Inferior parietal cortex (tissue), 1 donor: ENCODE data around the gene ZFHX2.
"Not testable (repeated sequence)": the region's sequence is repeated elsewhere in the genome, so short reads cannot be mapped to it uniquely, and the experiment has no call there.

Experiments
- DNase-seq: peaks from one replicate; pipeline ENCODE4 v3.0.0-alpha.2; 2016; ENCODE audit errors: extremely low spot score

The ZFHX2 gene

DNA sequence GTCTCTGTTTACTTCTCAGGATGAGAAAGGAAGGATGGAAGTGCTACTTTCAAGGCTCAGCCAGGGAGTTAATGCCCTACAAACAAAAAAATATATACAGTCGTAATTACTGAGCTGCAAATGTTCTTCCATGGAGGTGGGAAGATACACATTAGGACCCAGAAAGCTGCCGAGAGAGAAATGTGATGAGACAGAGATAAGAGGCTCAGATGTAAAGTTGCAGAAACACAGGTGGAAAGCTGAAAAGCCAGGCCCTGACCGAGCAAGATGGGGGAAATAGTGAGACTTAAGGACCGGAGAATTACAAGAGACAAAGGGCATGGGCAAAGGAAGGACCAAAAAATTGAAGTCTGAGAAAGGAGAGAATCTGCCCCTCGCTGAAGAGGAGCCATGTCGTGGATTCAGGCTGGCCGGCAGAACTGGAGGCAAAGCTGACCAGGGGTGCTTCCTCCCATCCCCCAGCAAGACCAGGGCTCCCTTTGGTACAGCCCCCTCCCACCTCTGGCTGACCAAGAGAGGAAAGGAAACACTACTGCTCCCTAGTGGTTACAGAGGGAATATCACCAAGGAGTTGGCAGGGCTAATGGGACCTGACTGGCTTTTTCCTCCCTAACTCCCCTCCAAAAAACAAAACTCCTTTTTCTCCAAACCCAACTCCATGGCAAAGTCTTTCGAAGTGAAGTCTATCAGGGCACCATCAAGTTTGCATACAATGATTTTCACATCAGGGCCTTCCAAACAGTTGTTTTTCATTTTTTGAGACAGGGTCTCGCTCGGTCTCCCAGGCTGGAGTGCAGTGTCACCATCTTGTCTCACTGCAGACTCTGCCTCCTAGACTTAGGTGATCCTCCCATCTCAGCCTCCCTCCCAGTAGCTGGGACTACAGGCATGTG, 12.1 kb downstream of the ZFHX2 start:
- peak; percentile 85 for DNase-seq

DNA sequence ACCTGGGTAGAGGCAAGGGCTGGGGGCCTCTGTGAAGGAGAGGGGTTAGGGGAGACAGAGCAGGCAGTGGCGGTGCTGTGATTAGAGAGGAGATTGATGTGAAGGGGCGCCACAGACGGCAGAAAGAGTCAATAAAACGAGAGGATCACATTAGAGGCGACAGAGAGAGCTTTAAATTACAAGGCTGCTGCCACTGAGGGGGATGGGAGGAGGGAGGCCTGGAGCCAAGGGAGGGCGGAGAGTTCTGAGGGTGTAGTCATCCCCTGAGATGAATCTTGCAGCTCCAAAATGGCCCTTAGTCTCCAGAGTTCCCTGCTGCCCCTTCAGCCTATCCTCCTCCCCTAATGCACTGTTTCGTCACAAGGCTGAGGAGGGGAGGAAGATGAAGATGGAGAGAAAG, 12.8 kb downstream of the ZFHX2 start:
- no peak for DNase-seq

DNA sequence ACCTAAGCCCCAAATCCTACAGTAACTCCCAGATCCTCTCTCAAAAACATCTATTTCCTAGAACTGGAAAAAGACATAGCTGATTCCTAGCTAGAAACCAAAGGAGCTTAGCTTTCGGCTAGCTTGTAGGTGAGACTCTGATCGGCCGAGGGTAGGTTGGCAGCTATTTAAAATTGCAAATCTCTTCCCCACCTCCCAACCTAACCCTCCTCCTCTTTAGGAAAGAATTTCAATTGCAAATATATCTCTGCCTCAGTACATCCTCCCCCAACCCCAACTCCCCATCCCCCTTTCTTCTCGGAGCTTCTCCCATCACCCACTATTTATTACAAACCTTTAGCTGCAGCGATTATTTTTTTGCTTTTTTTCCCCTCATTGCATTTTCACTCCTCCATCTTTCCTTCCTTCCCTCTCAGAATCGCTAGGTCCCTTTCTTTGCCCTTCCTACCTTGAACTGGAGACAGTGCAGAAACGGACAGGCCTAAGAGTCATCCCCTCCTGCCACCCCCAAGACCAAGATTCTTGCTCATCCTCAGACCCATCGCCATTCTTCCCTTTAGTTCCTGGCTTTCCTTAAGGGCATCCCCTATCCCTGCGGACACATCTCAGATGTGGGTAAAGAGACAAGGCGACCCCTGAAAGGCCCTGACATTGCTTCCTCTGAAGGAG, 13.4 kb downstream of the ZFHX2 start:
- no peak for DNase-seq

DNA sequence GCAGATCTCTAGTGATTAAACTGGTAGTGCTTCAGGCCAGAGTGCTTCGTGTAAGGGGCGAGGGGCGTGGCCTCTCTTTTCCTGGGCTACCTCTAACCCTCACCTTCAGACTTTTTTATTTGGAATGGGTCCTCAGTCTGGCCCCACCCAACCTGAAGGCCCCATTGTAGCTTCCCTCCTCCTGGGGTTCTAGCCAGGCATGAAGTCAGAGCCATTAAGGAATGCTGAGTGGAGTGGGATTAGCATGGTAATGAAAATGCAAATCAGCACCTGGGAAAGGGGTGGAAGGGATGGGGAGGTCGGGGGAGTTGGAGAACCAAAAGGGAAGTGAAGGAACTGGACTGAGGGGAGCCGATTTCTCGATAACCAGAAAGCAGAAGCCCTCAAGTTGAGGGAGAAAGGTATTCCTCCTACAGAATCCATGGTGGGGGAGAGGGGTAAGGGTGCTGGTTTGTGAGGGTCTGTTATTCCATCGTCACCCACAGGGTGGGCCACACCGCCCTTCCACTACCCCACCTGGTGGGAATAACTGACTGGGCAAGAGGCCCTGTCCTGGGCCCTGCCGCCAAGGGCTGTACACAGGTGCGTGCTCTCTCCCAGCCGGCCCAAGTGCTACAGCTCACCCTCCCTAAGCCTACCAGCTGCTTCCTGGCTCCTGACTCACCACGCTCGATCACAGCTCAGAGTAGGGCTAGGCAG, 14.1 kb downstream of the ZFHX2 start:
- no peak for DNase-seq

DNA sequence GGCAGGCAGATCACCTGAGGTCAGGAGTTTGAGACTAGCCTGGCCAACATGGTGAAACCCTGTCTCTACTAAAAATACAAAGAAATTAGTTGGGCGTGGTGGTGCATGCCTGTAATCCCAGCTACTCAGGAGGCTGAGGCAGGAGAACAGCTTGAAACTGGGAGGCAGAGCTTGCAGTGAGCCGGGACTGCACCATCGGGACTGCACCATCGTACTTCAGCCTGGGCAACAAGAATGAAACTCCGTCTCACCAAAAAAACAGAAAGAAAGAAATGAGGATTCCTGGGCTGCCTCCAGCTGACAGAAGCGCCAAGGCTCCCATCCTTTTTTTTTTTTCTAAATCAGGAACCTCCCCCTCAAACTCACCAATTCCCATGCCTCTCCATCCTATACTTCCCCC, 14.7 kb downstream of the ZFHX2 start:
- not testable (repeated sequence) for DNase-seq

DNA sequence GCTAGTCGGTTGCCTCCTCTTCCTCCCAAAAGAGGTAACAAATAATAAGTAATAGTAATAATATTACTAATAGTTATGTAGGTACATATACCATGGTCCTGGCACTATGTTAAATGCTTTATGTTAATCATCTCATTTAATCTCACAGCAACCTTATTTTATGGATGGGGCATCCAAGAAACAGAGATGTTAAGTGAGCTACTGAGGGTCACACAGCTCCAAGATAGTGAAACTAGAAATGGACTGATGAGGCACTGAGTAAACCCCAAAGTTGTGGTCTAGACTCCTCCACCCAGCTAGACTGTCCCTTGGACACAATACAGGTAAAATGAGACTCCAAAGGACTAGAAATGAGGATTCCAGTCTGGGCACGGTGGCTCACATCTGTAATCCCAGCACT, 15.1 kb downstream of the ZFHX2 start:
- no peak for DNase-seq

DNA sequence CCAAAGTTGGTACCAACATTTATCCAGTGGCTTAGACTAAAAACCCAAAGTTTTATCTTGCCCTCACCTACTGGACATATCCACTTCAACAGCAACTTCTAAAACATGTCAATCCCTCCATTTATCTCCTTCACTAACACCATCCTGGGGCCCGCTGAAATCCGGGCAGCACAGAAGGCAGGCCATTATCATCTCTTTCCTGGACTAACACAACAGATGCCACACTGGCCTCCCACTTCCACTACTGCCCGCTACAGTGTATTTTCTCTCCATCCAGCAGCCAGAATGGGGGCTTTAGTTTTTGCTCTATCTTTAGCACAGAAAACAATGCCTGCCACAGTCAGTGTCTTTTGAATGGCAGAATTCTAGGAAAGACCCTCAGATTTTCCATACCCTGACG, 15.6 kb downstream of the ZFHX2 start:
- no peak for DNase-seq

DNA sequence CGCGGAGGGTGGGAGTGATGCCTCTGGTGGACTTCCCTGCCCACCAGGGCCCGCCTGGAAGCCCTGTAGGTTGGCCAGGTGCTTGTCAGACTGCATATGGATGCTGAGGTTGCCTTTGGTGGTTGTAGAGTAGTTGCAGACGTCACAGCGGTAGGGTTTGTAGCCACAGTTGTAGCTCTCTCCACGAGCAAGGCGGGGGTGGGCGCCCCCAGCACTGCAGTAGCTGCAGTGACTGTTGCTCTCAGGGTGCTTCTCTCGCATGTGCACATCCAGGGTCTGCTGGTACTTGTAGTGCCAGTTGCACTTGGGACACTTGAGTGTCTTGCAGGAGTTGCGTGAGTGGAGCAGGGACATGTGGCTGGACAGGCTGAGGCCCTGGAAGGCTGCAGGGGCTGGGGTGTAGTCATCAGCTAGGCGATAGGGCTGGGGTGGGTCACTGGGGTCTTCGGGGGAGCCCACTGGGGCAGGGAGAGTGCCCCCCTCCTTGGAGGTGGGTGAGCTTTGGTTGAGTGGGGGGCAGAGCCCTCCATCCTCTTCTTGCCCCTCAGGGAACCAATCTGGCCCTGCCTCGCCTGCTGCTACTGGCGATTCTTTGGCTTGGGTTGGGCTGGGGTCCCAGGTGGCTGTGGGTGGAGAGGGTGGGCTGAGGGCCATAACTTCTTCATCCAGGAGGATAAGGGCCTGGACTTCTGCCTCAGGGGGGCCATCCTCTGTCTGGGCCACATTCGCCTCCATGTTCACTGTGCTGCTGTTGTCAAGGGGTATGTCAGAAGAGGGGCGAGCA, 17.7 kb downstream of the ZFHX2 start:
- DNase-seq = no peak

DNA sequence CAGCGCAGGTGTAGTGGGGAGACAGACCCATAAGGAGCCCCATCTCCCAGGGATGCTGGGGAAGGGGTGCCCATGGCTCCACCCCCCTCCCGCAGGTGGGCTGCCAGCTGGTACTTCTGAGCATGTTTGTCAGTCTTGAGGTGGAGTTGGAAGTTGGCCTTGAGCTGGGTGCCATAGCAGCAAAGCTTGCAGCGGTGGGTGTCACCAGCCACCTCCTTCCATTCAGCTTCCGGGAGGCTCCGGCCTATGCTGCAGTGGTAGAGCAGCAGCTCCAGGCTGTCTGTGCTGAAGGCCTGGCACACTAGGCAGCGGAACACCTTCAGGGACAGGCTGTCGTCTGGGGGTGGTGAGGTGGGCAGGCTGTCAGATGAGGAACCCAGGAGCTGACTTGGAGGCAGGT, 18.9 kb downstream of the ZFHX2 start:
- no peak for DNase-seq

DNA sequence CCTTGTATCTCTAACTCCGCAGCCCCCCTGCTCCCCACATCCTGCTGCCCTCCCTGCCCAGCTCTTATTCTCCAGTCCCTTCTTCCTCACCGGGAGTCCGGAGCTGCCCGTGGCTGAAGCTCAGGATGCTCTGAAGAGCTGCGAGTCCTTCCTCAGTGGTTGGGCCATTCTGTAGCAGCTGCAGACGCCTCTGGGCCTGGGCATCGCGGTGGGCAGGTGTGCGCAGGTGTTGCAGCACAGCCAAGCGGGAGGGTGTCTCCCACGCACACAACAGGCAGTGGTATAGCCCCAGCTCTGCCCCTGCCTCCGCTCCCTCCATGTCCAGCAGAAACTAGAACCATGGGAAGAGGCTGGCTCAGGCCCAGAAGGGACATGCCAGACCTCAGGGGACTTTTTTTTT, 20.2 kb downstream of the ZFHX2 start:
- DNase-seq = no peak

DNA sequence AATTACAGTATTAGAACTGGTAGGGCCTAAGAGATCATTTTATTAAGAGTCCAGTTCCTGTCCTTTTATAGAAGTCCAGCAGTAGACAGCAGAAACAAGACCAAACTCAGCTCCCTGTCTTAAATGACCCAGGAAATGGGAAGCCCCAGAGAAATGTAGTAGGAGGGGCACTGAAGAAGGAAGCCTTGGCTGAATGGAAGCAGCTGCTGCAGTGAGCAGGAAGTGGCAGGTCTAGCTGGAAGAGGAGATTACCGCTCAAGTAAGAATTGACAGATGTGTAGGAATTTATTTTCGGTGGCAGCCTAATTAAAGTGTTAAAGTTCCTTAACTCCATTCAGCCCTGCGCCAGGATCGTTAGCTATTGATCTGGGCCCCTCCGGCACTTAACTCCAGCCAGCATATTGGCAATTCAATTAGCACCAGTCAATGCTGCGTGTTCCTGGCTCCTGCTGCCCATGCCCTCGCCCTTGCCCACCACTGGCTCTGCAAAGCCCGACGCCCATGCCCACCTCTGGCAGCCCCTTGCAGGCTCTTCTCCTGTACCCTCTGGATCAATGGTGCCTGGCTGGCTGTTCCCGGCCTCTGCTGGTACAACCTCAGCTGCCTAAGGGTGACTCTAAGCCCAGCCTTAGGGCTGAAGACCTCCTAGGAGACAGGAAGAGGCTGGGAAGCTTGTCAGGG, 21.1 kb downstream of the ZFHX2 start:
- no peak for DNase-seq

DNA sequence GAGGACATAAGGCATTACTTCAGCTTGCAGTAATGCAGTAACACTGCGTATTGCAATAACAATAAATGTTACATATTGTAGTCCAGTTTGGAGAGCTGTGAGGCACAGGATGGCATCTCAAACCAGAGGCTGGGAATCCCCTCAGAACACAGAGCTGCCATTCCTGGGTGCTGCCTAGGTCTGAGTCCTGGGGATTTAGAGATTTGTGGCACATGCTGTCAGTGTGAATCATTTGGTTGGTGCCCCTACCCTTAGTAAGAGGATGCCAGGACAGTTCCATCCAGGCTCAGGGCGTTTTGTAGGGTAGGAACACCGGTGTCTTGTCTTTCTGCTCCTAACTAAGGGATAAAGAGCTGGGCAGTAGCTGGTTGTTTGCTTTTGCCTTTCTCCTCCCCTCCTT, 22.5 kb downstream of the ZFHX2 start:
- DNase-seq = no peak

DNA sequence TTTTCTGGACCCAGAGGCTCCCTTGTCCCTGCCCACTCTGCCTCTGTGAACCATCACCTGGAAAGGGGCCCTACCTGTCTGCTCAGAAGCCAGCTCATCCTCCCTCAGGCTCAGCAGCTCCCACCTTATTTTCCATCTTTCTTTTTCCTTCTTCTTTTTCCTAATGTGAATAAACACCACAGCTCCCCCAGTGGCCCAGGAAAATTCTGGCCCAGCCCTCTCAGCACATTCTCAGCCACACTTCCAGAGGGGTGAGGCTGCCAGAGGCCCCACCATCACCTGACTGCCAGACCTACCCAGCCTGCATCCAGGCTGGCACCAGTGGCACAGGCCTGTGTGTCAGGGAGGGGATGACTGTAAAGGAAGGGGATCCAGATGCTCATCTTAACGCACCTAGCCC, 23.0 kb downstream of the ZFHX2 start:
- no peak for DNase-seq

DNA sequence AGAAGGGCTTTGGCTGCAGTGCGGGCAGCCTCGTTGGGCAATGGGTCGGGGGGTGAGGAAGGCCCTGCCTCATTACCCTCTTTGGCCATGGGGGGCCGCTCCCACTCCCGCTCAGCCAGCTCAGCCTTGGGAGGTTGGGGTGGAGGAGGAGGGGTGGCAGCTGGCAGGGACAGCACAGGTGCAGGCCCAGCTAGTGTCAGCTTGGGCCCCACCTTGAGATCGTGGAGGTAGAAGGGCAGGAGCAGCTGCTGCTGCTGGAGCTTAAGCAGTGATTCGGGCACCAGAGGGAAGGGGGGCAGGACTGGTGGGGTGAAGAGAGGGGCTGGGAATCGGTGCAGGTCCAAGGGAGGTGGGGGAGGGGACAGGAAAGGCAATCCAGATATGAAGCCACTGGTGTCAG, 26.0 kb downstream of the ZFHX2 start:
- no peak for DNase-seq

DNA sequence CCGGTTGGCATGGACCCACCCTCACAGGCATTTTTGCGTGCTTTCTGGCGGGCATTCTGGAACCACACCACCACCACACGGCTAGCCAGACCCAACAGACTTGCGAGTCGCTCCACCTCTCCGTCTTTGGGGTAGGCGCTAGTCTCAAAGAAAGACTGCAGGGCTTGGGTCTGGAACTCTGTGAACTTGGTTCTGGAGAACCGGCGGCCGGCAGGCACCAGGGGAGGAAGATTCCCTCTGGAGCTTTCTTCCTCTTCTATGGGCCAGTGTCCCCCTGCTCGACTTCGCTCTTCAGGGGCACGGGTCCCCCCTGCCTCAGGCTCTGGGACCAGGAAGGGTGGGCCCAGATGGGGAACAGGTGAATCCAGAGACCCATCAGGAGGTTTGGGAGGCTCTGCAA, 26.6 kb downstream of the ZFHX2 start:
- DNase-seq = no peak

DNA sequence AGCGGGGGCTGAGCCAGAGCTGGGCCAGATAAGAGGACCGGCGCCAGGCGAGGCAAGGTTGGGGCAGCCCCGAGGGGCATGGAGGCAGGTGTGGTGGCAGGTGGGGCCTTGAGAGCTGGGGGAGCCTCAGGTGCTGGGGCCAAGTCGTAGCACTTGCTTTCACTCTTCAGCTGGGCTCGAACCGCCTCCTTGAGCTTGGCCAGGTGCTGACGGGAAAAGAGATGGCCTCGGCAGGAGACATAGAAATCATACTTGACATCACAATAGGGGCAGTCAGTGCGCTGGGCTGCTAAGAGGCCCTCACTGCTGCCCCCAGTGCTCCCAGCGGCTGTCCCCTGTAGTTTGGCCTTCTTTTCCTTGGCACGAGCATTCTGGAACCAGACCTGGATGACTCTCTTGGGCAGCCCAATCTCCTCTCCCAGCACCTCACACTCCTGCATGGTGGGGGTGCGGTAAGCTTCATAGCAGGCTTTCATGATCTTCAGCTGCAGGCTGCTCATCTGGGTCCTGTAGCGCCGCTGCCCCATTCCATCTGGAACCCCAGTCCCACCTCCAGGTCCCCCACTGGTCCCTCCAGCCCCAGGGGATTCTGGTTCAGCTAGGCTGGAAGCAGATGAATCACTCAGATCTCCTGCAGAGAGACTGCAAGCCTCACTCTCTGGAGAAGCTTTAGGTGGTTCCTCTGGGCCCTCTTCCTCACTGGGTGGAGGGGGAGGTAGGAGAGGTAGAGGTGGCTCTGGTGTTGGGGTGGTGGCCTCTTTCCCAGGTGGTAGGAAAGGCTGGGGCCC, 28.1 kb downstream of the ZFHX2 start:
- no peak for DNase-seq

DNA sequence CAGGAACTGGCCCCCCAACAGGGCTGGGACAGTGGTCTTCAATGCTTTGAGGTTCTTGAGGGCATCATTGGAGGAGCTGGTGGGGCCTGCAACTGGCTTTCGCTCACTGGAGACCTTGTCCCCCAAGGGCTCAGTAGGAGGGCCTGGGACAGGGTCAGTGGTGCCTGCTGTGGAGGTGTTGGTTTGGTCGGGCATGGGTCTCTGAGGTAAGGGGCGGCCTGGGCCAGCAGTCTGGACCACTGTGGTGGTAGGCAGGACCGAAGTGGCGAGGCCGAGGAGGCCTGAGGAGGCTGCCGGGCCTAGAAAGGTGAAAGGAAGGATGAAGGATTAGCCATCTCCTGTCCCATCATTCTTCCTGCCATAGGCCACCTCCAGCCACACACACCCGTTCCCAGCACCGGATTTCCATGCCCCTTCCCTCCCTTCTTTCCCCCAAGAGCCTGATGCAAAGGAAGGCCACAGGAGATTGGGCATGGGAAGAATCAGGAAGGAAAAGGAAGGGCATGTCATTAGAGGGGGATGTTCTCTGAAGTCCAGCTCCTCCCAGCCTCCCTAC, 28.8 kb downstream of the ZFHX2 start:
- DNase-seq = no peak

DNA sequence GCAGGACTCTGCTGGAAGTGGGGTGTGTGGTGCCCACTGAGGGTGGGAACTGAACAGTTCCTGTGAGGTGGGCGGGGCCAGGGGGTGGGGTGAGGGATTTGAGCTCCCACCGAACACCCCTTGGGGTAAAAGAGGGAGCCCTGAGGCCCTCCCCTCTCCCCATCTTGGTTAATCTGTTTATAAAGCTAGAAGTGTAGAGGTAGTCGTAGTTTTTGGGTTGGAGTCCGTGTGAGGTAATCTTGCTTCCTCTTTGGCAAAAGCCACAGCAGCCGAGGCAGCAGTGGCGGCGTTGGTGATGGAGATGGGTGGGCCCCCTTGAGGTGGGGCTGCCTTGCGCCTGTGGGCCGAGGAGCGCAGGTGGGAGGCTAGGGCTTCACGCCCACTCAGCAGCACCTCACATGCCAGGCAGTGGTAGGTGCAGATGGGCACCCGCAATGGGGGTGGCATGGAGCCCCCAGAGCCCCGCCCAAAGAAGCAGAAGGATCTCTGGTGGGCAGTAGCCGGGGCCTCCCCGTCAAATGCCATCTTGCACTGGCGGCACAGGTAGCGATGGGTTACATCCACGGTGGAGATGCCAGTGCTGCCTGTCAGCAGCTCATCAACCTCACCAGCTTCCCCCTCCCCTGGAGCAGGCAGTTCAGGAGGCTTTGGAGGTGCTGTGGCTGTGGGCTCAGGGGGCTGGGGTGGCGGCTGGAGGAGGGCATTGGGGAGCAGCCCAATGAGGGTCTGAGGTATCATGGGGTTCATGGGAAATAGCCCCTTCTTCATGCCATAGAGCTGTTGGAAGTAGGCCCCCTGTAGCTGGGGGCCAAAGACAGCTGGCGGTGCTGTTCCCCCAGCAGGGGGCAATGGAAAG, 29.6 kb downstream of the ZFHX2 start:
- no peak for DNase-seq

DNA sequence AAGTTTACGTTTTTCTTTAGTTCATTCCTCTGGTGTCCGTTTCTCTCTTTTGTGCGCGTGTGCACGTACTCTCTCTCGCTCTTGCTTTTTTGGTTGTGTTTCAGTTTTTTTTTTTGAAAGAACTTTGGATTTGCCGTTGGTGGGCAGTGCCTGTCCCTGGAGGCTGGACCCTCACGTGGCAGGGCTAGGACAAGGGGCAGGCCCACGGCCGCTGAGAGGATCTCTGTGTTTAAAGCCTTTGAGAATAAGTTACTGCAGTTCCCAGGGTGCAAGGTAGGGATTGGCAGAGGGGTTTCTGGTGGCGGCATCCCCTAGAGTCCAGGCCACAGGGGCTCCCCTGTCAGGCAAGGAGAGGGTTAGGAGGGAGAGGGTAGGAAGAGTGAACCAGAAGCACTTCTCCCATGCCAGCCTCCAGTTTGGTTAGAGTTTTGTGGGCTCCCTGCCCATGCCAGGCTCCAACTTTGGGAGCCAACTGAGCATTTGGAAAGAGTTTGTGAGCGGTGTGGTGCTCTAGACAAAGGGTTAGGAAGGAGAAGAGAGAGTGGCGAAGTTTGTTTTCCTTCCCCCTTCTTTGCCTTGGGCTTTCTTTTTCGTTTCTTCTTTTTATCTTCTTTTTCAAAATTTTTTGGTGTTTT, 30.5 kb downstream of the ZFHX2 start:
- DNase-seq = no peak
